DND-41 (cell line): ENCODE data around the gene DZIP1.
"Not testable (repeated sequence)": the region's sequence is repeated elsewhere in the genome, so short reads cannot be mapped to it uniquely, and the experiment has no call there.

Source experiments
- ATAC-seq: fragments of 200-7000 bp; cut with Tn5 transposase; 3 replicates; pipeline ENCODE4 v1.9.1; 2021; ENCODE audit warnings: low read depth; ENCODE audit not compliant: insufficient read depth
- DNase-seq: peaks from one replicate; pipeline ENCODE4 v3.0.0-alpha.2; 2020
- H2AFZ ChIP-seq: 2 replicates; pipeline ENCODE4 v1.6.0; 2012; ENCODE audit warnings: low read depth, low read length
- H3K27ac ChIP-seq: 2 replicates; pipeline ENCODE4 v1.5.1; 2012; ENCODE audit warnings: low read length, inconsistent platforms
- H3K27me3 ChIP-seq: fragments of 200-600 bp; sonication (generic); 2 replicates; pipeline ENCODE4 v1.6.0; 2012; ENCODE audit warnings: low read length, mild to moderate bottlenecking, inconsistent platforms; ENCODE audit not compliant: insufficient read depth, poor library complexity
- H3K36me3 ChIP-seq: 2 replicates; pipeline ENCODE4 v1.5.1; 2012; ENCODE audit warnings: low read length, inconsistent platforms; ENCODE audit not compliant: insufficient read depth
- H3K4me1 ChIP-seq: 2 replicates; pipeline ENCODE4 v1.5.1; 2012; ENCODE audit warnings: mild to moderate bottlenecking, low read length; ENCODE audit not compliant: insufficient read depth
- H3K4me2 ChIP-seq: 2 replicates; pipeline ENCODE4 v1.6.0; 2012; ENCODE audit warnings: mild to moderate bottlenecking, moderate library complexity, low read length, inconsistent platforms; ENCODE audit not compliant: insufficient read depth
- H3K4me3 ChIP-seq, 2 experiments: fragments of 200-600 bp in 1 of 2; shearing (Covaris generic) in 1 of 2; 2 replicates each; pipeline ENCODE4 v1.5.1; 2012 to 2016; ENCODE audit warnings: inconsistent platforms in 2 of 2, low read length in 2 of 2, mild to moderate bottlenecking in 2 of 2, low read depth in 1 of 2, moderate library complexity in 1 of 2
- H3K79me2 ChIP-seq: 2 replicates; pipeline ENCODE4 v1.6.0; 2012; ENCODE audit warnings: low read length, inconsistent platforms; ENCODE audit not compliant: insufficient read depth
- H3K9ac ChIP-seq: 2 replicates; pipeline ENCODE4 v1.6.0; 2012; ENCODE audit warnings: low read depth, mild to moderate bottlenecking, inconsistent platforms, low read length, moderate library complexity
- H3K9me3 ChIP-seq: 2 replicates; pipeline ENCODE4 v1.5.1; 2012; ENCODE audit warnings: low read length, moderate library complexity, mild to moderate bottlenecking, inconsistent platforms; ENCODE audit not compliant: insufficient read depth, severe bottlenecking
- H4K20me1 ChIP-seq: 2 replicates; pipeline ENCODE4 v1.6.0; 2012; ENCODE audit warnings: low read length; ENCODE audit not compliant: insufficient read depth
- EZH2 ChIP-seq: IDR thresholded peaks from 3 replicates; pipeline ENCODE4 v1.6.1; 2012; ENCODE audit warnings: borderline replicate concordance, low read depth, mild to moderate bottlenecking, moderate library complexity, low read length, inconsistent platforms; ENCODE audit not compliant: severe bottlenecking
- TF ChIP-seq, protein P1 (sequence below): IDR thresholded peaks from 2 replicates; pipeline ENCODE4 v1.5.1; 2012; ENCODE audit warnings: borderline replicate concordance, low read length, moderate library complexity, mild to moderate bottlenecking; ENCODE audit not compliant: poor library complexity, severe bottlenecking; ENCODE audit errors: extremely low read depth

Gene DZIP1

GRCh38 chr13:95573221-95573620, 71.3 kb downstream of the DZIP1 start:
- DNase-seq (no peak), ATAC-seq (no peak)
- no peaks in the 10 kb centered on the region for H3K27me3 ChIP-seq
- H3K36me3 ChIP-seq: no peaks in the 10 kb centered on the region
- no peaks in the 10 kb centered on the region for H3K9me3 ChIP-seq
- no peak overlapping the region for H3K9ac ChIP-seq
- no peak overlapping the region for H3K27ac ChIP-seq
- no peak for TF ChIP-seq EZH2
- TF ChIP-seq, protein P1, sequence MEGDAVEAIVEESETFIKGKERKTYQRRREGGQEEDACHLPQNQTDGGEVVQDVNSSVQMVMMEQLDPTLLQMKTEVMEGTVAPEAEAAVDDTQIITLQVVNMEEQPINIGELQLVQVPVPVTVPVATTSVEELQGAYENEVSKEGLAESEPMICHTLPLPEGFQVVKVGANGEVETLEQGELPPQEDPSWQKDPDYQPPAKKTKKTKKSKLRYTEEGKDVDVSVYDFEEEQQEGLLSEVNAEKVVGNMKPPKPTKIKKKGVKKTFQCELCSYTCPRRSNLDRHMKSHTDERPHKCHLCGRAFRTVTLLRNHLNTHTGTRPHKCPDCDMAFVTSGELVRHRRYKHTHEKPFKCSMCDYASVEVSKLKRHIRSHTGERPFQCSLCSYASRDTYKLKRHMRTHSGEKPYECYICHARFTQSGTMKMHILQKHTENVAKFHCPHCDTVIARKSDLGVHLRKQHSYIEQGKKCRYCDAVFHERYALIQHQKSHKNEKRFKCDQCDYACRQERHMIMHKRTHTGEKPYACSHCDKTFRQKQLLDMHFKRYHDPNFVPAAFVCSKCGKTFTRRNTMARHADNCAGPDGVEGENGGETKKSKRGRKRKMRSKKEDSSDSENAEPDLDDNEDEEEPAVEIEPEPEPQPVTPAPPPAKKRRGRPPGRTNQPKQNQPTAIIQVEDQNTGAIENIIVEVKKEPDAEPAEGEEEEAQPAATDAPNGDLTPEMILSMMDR: no peak
- no peaks in the 10 kb centered on the region for H3K79me2 ChIP-seq
- H4K20me1 ChIP-seq: no peaks in the 10 kb centered on the region
- no peak overlapping the region for H3K4me3 ChIP-seq
- no peaks in the 10 kb centered on the region for H3K4me1 ChIP-seq
- no peak overlapping the region for H2AFZ ChIP-seq
- H3K4me2 ChIP-seq: no peak overlapping the region

- TF ChIP-seq EZH2: no peak
- TF ChIP-seq, protein P1: no peak
- Histone ChIP-seq H3K4me3 (no peak overlapping the region), H4K20me1 (no peaks in the 10 kb centered on the region), H3K4me2 (no peak overlapping the region), H3K36me3 (no peaks in the 10 kb centered on the region), H2AFZ (no peak overlapping the region), H3K4me1 (no peaks in the 10 kb centered on the region), H3K27me3 (no peaks in the 10 kb centered on the region), H3K79me2 (no peaks in the 10 kb centered on the region), H3K9ac (no peak overlapping the region), H3K27ac (no peak overlapping the region), H3K9me3 (no peaks in the 10 kb centered on the region)
- DNase-seq: no peak
- ATAC-seq: no peak
These were observed 72.6 kb downstream of the DZIP1 start for GRCh38 chr13:95571941-95572340.

DNA sequence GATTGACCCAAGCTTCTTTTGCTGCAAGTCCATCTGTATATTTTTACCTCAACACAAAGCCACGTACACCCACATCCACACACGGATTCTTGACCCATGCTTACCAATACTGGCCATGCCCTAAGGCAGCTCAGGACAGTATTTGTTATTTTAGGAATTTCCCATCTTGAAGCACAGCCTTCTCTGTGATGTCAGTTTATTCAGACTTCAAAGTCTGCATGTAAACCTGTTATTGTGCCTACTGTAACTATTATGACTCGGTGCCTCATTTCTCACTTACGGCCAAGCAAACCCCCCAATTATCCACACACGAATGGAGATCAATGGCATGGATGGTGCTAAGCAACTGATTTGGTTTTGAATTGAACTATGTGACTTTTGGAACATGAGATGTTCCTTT, 74.5 kb downstream of the DZIP1 start:
- no peak overlapping the region for H3K27ac ChIP-seq
- H2AFZ ChIP-seq: no peak overlapping the region
- no peak overlapping the region for H3K4me2 ChIP-seq
- no peaks in the 10 kb centered on the region for H3K79me2 ChIP-seq
- DNase-seq: no peak
- ATAC-seq: no peak
- no peak overlapping the region for H3K4me3 ChIP-seq
- no peaks in the 10 kb centered on the region for H3K27me3 ChIP-seq
- TF ChIP-seq EZH2: no peak
- TF ChIP-seq, protein P1: no peak
- no peaks in the 10 kb centered on the region for H3K36me3 ChIP-seq
- no peaks in the 10 kb centered on the region for H4K20me1 ChIP-seq
- no peak overlapping the region for H3K9ac ChIP-seq
- no peaks in the 10 kb centered on the region for H3K9me3 ChIP-seq
- H3K4me1 ChIP-seq: no peaks in the 10 kb centered on the region

DNA sequence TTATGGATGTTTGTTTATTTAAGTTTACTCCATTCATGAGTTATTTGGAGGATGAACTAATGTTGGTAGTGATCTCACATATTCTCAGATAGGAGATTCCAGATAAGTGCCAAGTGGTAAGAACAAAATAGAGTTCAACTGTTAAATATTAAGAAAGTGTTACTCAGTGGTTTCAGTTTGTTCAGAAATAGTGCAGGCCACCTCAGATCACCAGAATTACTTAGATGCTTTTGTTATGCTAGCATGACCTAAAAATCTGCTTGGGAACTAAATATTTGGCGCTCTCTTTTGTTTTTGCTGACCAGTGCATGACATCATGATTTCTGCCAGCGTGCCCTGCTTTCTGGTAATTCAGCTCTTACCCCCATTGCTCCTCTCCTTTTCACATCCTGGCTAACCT, 76.4 kb downstream of the DZIP1 start:
- H2AFZ ChIP-seq: no peak overlapping the region

GRCh38 chr13:95565758-95566157, 78.7 kb downstream of the DZIP1 start:
- not testable (repeated sequence) for H3K36me3 ChIP-seq, H3K27me3 ChIP-seq, H3K4me3 ChIP-seq, H4K20me1 ChIP-seq, H3K9me3 ChIP-seq, H3K27ac ChIP-seq, H3K4me1 ChIP-seq, H3K79me2 ChIP-seq, H2AFZ ChIP-seq, ATAC-seq, H3K9ac ChIP-seq, H3K4me2 ChIP-seq, DNase-seq

More for the DNA sequence above, 76.4 kb downstream of the DZIP1 start:
- Histone ChIP-seq H3K27ac (no peak overlapping the region), H3K27me3 (no peaks in the 10 kb centered on the region), H3K4me1 (no peaks in the 10 kb centered on the region), H4K20me1 (no peaks in the 10 kb centered on the region), H3K9me3 (no peaks in the 10 kb centered on the region), H3K79me2 (no peaks in the 10 kb centered on the region), H3K4me3 (no peak overlapping the region), H3K4me2 (no peak overlapping the region), H3K9ac (no peak overlapping the region), H3K36me3 (no peaks in the 10 kb centered on the region)
- no peak for DNase-seq
- ATAC-seq: no peak
- no peak for TF ChIP-seq EZH2
- TF ChIP-seq, protein P1: no peak
